Colonic mucosa (tissue), 4 donors: ENCODE data around the gene IMMP2L. TPM values are rescaled to one million over a fixed set of nuclear protein-coding genes. Genes with fewer than 3 reads are reported as not detected.

Experiments used
- DNase-seq: peaks from one replicate; pipeline ENCODE4 v3.0.0-alpha.2; 2020
- H3K27ac ChIP-seq: fragments of 200-600 bp; one replicate; pipeline ENCODE4 v1.8.0; 2021
- H3K27me3 ChIP-seq: fragments of 200-600 bp; one replicate; pipeline ENCODE4 v1.8.0; 2021
- H3K36me3 ChIP-seq: fragments of 200-600 bp; one replicate; pipeline ENCODE4 v1.8.0; 2021
- H3K4me1 ChIP-seq: fragments of 200-600 bp; one replicate; pipeline ENCODE4 v1.8.0; 2021; ENCODE audit warnings: mild to moderate bottlenecking
- H3K4me3 ChIP-seq: fragments of 200-600 bp; one replicate; pipeline ENCODE4 v1.8.0; 2021
- H3K9ac ChIP-seq, 2 donors: one replicate each; pipeline ENCODE4 v1.7.0; 2013; ENCODE audit warnings: control low read depth in 2 of 2, low read depth in 2 of 2, low read length in 2 of 2
- H3K9me3 ChIP-seq: fragments of 200-600 bp; one replicate; pipeline ENCODE4 v1.8.0; 2021
- intact Hi-C: fragments of 100-400 bp; cut with DNase I; formaldehyde crosslinking; loops from one replicate; pipeline ENCODE4 v1.14.1; 2022
- total RNA-seq, 2 donors: library from RNA; stranded (reverse); fragmentation: NEBNext Ultra II Directional in 1 of 2; extraction: Animal tissue kit (Norgen Biotek cat#: 25700) in 1 of 2; gene quantifications; one replicate each; pipeline ENCODE4 v1.2.1, GENCODE V29; 2021
- TF ChIP-seq, protein P1 (sequence below): fragments of 200-600 bp; IDR thresholded peaks from one replicate; pipeline ENCODE4 v1.8.0; 2022; ENCODE audit warnings: antibody characterized with exemption, mild to moderate bottlenecking
- donor health status: healthy.
- donor health status: DM: no; HTN: no; CAD: no.
- donor health status: DM: no; HTN: no; CAD: no.

IMMP2L gene
- total RNA-seq, 2 donors from 2014 or later, result 13.4 to 15.4 TPM

DNA sequence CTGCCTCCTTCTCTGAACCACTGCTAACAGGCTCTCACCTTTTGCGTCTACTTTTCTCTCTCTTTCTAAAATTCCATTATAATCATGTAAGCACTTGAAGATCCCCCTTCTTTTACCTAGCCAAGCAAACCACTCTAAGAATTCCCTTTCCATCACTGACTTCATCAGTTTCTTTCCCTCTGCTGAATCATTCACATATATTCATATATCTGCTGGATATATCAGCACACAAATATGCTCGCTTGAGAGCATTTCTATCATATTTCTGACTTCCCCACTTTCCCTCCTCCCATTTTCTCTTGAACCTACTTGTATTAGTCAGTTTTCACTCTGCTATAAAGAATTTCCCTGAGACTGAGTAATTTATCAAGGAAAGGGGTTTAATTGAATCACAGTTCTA is 555.6 kb downstream of the IMMP2L start:
- TF ChIP-seq, protein P1, sequence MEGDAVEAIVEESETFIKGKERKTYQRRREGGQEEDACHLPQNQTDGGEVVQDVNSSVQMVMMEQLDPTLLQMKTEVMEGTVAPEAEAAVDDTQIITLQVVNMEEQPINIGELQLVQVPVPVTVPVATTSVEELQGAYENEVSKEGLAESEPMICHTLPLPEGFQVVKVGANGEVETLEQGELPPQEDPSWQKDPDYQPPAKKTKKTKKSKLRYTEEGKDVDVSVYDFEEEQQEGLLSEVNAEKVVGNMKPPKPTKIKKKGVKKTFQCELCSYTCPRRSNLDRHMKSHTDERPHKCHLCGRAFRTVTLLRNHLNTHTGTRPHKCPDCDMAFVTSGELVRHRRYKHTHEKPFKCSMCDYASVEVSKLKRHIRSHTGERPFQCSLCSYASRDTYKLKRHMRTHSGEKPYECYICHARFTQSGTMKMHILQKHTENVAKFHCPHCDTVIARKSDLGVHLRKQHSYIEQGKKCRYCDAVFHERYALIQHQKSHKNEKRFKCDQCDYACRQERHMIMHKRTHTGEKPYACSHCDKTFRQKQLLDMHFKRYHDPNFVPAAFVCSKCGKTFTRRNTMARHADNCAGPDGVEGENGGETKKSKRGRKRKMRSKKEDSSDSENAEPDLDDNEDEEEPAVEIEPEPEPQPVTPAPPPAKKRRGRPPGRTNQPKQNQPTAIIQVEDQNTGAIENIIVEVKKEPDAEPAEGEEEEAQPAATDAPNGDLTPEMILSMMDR, result no peak
- Histone ChIP-seq H3K9me3 (no peaks in the 10 kb centered on the region), H3K27me3 (no peaks in the 10 kb centered on the region), H3K4me1 (no peaks in the 10 kb centered on the region), H3K36me3 (no peaks in the 10 kb centered on the region), H3K27ac (no peak overlapping the region), H3K9ac (no peak overlapping the region), H3K4me3 (no peak overlapping the region)
- no peak for DNase-seq
- intact Hi-C loops, result no loop called here

DNA sequence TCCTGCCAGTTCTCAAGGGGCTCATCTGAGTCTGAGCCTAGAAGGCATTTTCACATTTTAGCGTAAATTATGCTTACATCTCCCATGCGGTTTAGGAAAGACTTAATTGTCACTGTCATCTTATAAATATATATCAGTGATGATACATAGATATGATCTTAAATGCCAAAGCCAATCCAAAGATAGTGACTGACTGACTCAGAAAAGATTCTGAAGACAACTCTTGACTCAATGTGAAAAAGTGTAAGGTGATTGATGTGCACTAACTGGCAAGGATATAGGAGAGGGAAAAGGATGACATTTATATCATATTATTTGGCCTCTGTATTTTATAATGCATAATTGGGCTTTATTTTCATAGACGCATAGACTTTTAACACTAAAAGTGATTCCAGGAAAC is 556.3 kb downstream of the IMMP2L start:
- Histone ChIP-seq H3K27me3 (no peaks in the 10 kb centered on the region), H3K9ac (no peak overlapping the region), H3K9me3 (no peaks in the 10 kb centered on the region), H3K36me3 (no peaks in the 10 kb centered on the region), H3K27ac (no peak overlapping the region), H3K4me3 (no peak overlapping the region), H3K4me1 (no peaks in the 10 kb centered on the region)
- intact Hi-C loops, result no loop called here
- no peak for DNase-seq
- TF ChIP-seq, protein P1, result no peak

DNA sequence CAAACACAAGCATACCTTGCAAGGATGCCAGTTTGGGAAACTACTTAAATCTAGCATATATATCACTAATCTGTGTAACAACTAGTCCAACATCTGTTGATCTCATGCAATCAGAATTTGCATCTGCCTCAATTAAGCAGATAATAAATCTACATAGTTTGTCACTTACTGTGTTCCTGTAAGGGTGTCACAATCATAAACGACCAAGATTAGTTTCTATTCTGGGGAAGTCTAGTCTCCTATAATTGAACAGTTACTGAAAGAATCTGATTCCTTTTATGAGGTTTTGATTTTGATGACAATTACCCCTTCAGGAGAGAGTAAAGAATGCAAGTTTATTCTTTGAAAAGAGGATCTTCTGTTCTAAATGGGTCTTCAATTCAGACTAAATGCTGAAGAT is 556.8 kb downstream of the IMMP2L start:
- H3K4me1 ChIP-seq, result no peaks in the 10 kb centered on the region
- no peak overlapping the region for H3K9ac ChIP-seq
- H3K36me3 ChIP-seq, result no peaks in the 10 kb centered on the region
- TF ChIP-seq, protein P1, result no peak
- H3K4me3 ChIP-seq, result no peak overlapping the region
- H3K9me3 ChIP-seq, result no peaks in the 10 kb centered on the region
- intact Hi-C loops, result no loop called here
- no peak for DNase-seq
- no peaks in the 10 kb centered on the region for H3K27me3 ChIP-seq
- H3K27ac ChIP-seq, result no peak overlapping the region

DNA sequence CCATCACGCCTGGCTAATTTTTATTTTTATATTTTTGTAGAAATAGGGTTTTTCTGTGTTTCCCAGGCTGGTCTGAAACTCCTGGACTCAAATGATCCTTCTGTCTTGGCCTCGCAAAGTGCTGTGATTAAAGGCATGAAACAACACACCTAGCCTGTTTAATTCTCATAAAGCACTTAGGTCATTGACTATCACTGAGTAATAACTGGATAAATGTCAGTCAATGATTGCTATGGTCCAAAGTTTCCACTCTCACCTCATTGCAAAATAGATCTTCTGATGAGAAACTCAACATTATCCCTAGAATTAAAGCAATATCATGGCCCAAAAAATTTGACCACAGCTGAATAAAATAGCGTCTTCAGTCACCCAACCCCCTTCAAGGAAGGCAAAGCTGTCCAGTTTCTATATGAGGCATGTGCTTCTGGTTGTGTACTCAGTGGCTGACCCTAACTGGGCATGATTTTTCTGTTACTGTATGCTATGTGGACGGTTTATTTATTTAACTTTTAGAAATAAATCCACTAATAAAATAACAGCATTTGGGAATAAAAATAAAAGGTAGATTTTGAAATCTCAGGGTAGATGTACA is 557.9 kb downstream of the IMMP2L start:
- H3K4me1 ChIP-seq, result no peaks in the 10 kb centered on the region
- no peak overlapping the region for H3K27ac ChIP-seq
- no peaks in the 10 kb centered on the region for H3K27me3 ChIP-seq
- no peaks in the 10 kb centered on the region for H3K9me3 ChIP-seq
- TF ChIP-seq, protein P1, result no peak
- H3K4me3 ChIP-seq, result no peak overlapping the region
- no peak for DNase-seq
- intact Hi-C loops, result no loop called here
- H3K36me3 ChIP-seq, result no peaks in the 10 kb centered on the region
- H3K9ac ChIP-seq, result no peak overlapping the region

DNA sequence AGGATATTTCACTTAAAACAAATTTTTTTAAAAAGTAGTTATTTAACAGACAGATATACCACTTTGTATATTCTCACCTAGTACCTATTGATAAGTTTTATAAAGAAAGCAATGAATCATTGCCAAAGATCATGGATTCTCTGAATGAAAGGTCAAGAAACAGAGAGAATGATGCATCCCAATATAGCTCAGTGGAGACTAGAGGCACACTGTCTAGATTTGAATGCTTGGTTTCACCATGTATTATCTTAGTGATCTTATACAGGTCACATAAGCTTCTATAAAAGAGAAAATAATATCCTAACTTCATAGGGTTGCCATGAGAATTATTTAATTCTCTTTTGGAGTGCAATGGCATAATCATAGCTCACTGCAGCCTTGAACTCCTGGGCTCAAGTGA is 558.4 kb downstream of the IMMP2L start:
- no peak overlapping the region for H3K9ac ChIP-seq
- H3K36me3 ChIP-seq, result no peaks in the 10 kb centered on the region
- H3K27ac ChIP-seq, result no peak overlapping the region
- TF ChIP-seq, protein P1, result no peak
- no peak overlapping the region for H3K4me3 ChIP-seq
- no peaks in the 10 kb centered on the region for H3K27me3 ChIP-seq
- no peak for DNase-seq
- H3K4me1 ChIP-seq, result no peaks in the 10 kb centered on the region
- H3K9me3 ChIP-seq, result no peaks in the 10 kb centered on the region
- intact Hi-C loops, result no loop called here
